Measurements from ENCODE around the gene MYO1C.

- TF ChIP-seq PATZ1 (CRISPR knock-in tag; IDR thresholded peaks at IDR 0.05; ENCODE audit: borderline replicate concordance) (no peak), BACH2 (CRISPR knock-in tag; IDR thresholded peaks at IDR 0.05; ENCODE audit: borderline replicate concordance) (no peak), ZFP3 (CRISPR knock-in tag; IDR thresholded peaks at IDR 0.05) (no peak), POU6F1 (CRISPR knock-in tag; IDR thresholded peaks at IDR 0.05; ENCODE audit: borderline replicate concordance, low read depth) (no peak), ZFP30 (CRISPR knock-in tag; IDR thresholded peaks at IDR 0.05) (no peak), ZNF70 (CRISPR knock-in tag; IDR thresholded peaks at IDR 0.05) (no peak)
Observed at GRCh38 chr17:1455797-1456599, 36.5 kb downstream of the MYO1C start, which contains the start of gene CRK.

All from SK-N-SH treated with all-trans-retinoic acid at 6 μM for 48 hours (cell line).